ENCODE results near the gene FAM227A. TPM values are rescaled to one million over a fixed set of nuclear protein-coding genes. Genes with fewer than 3 reads are reported as not detected.

FAM227A gene
- total and polyA plus RNA-seq, 2 of the 8 experiments (the other 6 are each of a cell fraction or from before 2014, with no cell fraction given): 2.1 to 3.9 TPM

- Histone ChIP-seq H3K18ac (ENCODE audit: extremely low read depth, low read length) (peak within 1 kb of the TSS; percentile 76; the same call in 1 of the 2 replicates), H2BK15ac (ENCODE audit: low read length) (no peak within 1 kb of the TSS), H4K8ac (ENCODE audit: extremely low read depth, insufficient read depth, low read length) (peak within 1 kb of the TSS; percentile 96), H3K23me2 (ENCODE audit: low read depth, low read length) (peaks cover 9% of the 10 kb centered on the region), H2BK120ac (replicated peaks; ENCODE audit: low read depth, low read length) (no peak within 1 kb of the TSS), H2AFZ (ENCODE audit: low read length) (0 out of 2 replicates have a peak within 1 kb of the TSS, but pooled peaks have one; percentile 3), H3K4me1 (replicated peaks in 1 of 4; ENCODE audit: control insufficient read depth in 3 of 4, insufficient read depth in 4 of 4, low read length in 3 of 4) (peaks cover 10 to 19% (median 14%) of the 10 kb centered on the region in 4 experiments; a peak in 5 of 7 replicates), H2BK20ac (ENCODE audit: low read length) (no peak within 1 kb of the TSS), H3K79me2 (ENCODE audit: control insufficient read depth in 1 of 2, insufficient read depth in 2 of 2, low read length in 2 of 2) (peaks cover 26 to 45% of the 10 kb centered on the region in 2 experiments), H3K4ac (replicated peaks; ENCODE audit: insufficient read length, low read depth, low read length) (no peak within 1 kb of the TSS), H3K4me2 (ENCODE audit: insufficient read depth in 1 of 2, low read depth in 2 of 2, low read length in 2 of 2) (peak within 1 kb of the TSS; percentile 82 to 88), H3K36me3 (ENCODE audit: control insufficient read depth in 2 of 4, insufficient read depth in 4 of 4, low read length in 3 of 4) (peaks cover 0 to 12% (median 2%) of the 10 kb centered on the region in 4 experiments; a peak in 3 of 8 replicates), H2BK12ac (ENCODE audit: low read depth, low read length) (peak within 1 kb of the TSS; percentile 95), H4K5ac (ENCODE audit: insufficient read length, low read depth, low read length) (peak within 1 kb of the TSS; percentile 37), H3K9ac (replicated peaks in 1 of 4; ENCODE audit: extremely low read depth in 1 of 4, low read depth in 3 of 4, low read length in 3 of 4) (peak within 1 kb of the TSS; percentile 78 to 99 (median 88)), H3K14ac (ENCODE audit: insufficient read length) (no peak within 1 kb of the TSS), H3K23ac (ENCODE audit: insufficient read length) (no peak within 1 kb of the TSS), H3K4me3 (ENCODE audit: extremely low read depth in 1 of 4, insufficient read depth in 2 of 4, low read depth in 3 of 4, low read length in 4 of 4) (peak within 1 kb of the TSS; percentile 82 to 95 (median 90)), H2AK5ac (ENCODE audit: low read depth, low read length) (no peak within 1 kb of the TSS), H4K91ac (replicated peaks; ENCODE audit: insufficient read length, low read length) (no peak within 1 kb of the TSS), H2BK5ac (ENCODE audit: low read depth, low read length) (peak within 1 kb of the TSS; percentile 93), H3K9me3 (ENCODE audit: insufficient read depth in 2 of 2, low read depth in 1 of 2, low read length in 1 of 2) (no peaks in the 10 kb centered on the region), H3K27ac (ENCODE audit: low read depth, low read length) (peak within 1 kb of the TSS; percentile 94), H3K56ac (replicated peaks; ENCODE audit: insufficient read length, low read depth, low read length) (peak within 1 kb of the TSS; percentile 44), H4K20me1 (replicated peaks in 1 of 2; ENCODE audit: control insufficient read depth in 1 of 2, insufficient read depth in 2 of 2, low read length in 2 of 2) (peaks cover 15 to 18% of the 10 kb centered on the region in 2 experiments), H3K79me1 (ENCODE audit: low read depth, low read length) (0 out of 2 replicates have a peak, but pooled peaks cover 4% of the 10 kb centered on the region), H3K27me3 (replicated peaks in 1 of 4; ENCODE audit: control insufficient read depth in 3 of 4, extremely low read depth in 1 of 4, insufficient read depth in 3 of 4, low read length in 3 of 4) (no peaks in the 10 kb centered on the region)
- WGBS, 2 experiments (ENCODE audit: extremely low coverage in 1 of 2, insufficient coverage in 1 of 2, insufficient read length in 1 of 2, insufficient replicate concordance in 2 of 2, low coverage in 1 of 2, low lambda C conversion rate in 2 of 2, missing lambda C conversion rate in 1 of 2): 2% methylated on average over 39 of the region's 55 CpGs; no CpG with 5 or more reads in 1 of the 2 experiments
- POLR2A ChIA-PET (ENCODE audit: partially characterized antibody): interaction anchor here (0.8 to 5.6 kb wide), 14 partner anchors 8 to 135 kb away, joined by 3 to 39 read pairs (median 4); partner anchors contain the start of genes CBY1, DMC1, FAM227A and TOMM22
- CTCF ChIA-PET (ENCODE audit: partially characterized antibody): interaction anchor here (1.5 to 3.3 kb wide), 3 partner anchors 20 to 27 kb away, joined by 3 to 19 read pairs (median 3); partner anchors contain the start of gene TOMM22
- DNase-seq (ENCODE audit: low read depth in 1 of 2, low spot score in 2 of 2) (peak; percentile 91 to 99), FAIRE-seq (peak; percentile 98)
- TF ChIP-seq GABPA (IDR thresholded peaks at IDR 0.05; ENCODE audit: borderline replicate concordance, insufficient read depth, low read length) (no peak), YY1 (IDR thresholded peaks at IDR 0.05; ENCODE audit: low read depth, low read length) (peak; percentile 94), JUND (IDR thresholded peaks at IDR 0.05; ENCODE audit: low read length) (peak; percentile 38; the same call in 1 of the 2 replicates), CBX5 (IDR thresholded peaks at IDR 0.05; ENCODE audit: low read depth, low read length) (no peak), EGR1 (IDR thresholded peaks at IDR 0.05; ENCODE audit: borderline replicate concordance, low read depth, low read length) (no peak), SUZ12 (IDR thresholded peaks at IDR 0.05; ENCODE audit: low read length) (no peak), CBX8 (IDR thresholded peaks at IDR 0.05; ENCODE audit: borderline replicate concordance, low read depth, low read length) (no peak), MAFK (IDR thresholded peaks at IDR 0.05; ENCODE audit: low read depth, low read length) (no peak; the same call in 1 of the 2 replicates), JUN (IDR thresholded peaks at IDR 0.05; ENCODE audit: low read depth, low read length) (no peak), KDM4A (IDR thresholded peaks at IDR 0.05; ENCODE audit: low read depth, low read length, severe bottlenecking) (peak; percentile 73), SIRT6 (IDR thresholded peaks at IDR 0.05; ENCODE audit: low read length) (no peak)
Observed at GRCh38 chr22:38705235-38706100, 49.3 kb upstream of the FAM227A start, which contains the start of gene GTPBP1. Gene GTPBP1, plus strand, starts transcription at chr22:38705944. Its CDS starts 12 bp downstream, at chr22:38705956.
